HG02970 (cell line): ENCODE measurements around the gene TMEM181.
"Not testable (repeated sequence)": the region's sequence is repeated elsewhere in the genome, so short reads cannot be mapped to it uniquely, and the experiment has no call there.

Source experiments
- ATAC-seq: cut with Tn5 transposase; IDR thresholded peaks from one replicate; pipeline ENCODE4 v1.9.1; 2021; ENCODE audit warnings: mild to moderate bottlenecking, moderate library complexity, moderate number of reproducible peaks; ENCODE audit not compliant: unreplicated experiment, low FRiP score

The TMEM181 gene

GRCh38 chr6:158633127-158633526, 73.2 kb downstream of the TMEM181 start:
- ATAC-seq, result no peak

GRCh38 chr6:158634695-158635426, 75.0 kb downstream of the TMEM181 start:
- no peak for ATAC-seq

DNA sequence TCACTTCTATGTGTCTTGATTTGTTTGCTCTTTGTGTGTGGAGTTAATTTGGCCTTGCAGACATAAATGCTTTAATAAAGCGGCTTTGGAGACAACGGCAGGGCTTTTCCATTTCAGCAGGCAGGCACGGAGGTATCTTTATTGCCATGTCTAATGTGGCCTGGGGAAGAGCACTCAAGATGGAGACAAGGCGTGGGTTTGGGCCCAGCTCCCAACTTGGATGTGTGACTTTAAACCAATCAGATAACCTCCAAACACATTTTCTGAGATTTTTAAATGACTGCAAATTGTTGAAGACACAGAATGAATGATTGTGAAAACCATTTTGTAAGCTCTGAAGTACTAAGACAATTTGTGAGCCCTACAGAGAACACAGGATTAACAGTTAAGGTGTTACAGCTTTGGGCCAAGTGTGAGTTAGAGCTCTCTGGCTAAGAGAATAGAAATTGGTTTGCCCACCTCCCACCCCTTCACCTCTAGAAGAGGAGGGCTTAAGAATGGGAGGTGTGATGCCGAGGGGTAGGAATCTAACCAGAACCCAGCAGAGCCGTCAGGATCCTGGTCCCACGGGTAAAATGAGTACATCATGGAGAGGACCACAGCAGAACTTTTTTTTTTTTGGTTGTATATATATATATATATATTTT, 75.7 kb downstream of the TMEM181 start:
- no peak for ATAC-seq

GRCh38 chr6:158636778-158637177, 76.9 kb downstream of the TMEM181 start:
- no peak for ATAC-seq

DNA sequence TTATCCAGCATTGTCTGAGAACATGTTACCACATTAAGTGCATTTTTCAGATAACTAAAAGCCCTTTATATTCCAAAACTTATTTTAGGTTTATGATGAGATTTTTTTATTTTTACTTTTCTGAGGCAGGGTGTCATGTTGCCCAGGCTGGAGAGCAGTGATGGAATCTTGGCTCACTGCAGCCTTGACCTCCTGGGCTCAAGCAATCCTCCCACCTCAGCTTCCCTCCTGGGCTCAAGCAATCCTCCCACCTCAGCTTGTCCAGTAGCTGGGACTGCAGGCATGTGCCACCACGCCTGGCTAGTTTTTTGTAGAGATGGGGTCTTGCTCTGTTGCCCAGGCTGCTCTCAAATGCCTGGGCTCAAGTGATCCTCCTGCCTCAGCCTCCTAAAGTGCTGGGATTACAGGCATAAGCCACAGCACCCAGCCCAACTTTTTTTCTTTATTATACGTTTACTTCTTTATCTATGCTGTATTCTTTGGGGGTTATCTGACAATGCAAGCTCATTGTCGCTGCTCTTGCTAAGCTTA, 78.5 kb downstream of the TMEM181 start:
- no peak for ATAC-seq

- ATAC-seq, result no peak
These were observed 79.2 kb downstream of the TMEM181 start for GRCh38 chr6:158639056-158639455.

DNA sequence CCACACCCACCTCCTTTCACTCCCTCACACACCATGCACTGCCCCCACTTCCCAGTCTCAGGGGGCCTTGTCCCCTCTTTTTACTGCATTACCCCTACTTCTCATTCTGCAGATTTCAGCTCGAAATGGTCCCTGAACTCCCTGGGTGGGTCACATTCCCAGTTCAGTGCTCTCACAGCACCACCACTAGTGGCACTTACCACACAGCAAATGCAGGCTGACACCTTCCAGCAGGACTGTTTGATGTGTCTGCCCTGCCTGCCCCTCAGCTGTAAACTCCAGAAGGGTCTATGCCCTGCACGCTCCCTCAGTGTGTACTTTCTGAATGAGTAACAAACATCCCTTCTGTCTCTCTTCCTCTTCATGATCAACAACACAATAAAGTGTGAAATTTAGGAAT, 80.6 kb downstream of the TMEM181 start:
- ATAC-seq, result no peak

DNA sequence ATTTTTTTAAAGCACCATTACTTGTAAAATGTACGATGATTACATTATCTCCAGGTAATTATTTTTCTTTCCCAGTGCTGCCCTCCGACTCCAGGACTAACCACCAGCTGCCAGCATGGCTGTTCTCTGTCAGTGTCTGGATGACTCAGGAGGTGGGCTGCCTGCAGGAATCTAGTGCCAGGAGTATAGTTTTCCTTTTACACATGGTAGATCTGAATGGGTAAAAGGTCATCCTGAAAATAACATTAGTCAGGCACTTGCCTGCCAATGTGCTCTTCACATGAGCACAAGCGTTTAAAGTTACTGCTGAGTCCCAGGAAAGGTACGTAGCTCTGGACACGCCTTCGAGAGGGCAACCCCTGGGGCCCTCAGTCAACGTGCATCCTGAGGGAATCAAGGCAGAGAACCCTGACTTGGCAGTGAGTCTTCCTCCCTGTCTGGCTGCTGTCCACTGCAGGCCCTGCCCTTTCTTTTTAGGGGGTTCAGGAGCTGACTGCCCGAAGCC, 82.3 kb downstream of the TMEM181 start:
- ATAC-seq, result no peak

GRCh38 chr6:158643836-158644230, 83.9 kb downstream of the TMEM181 start:
- no peak for ATAC-seq

GRCh38 chr6:158644231-158645063, 84.6 kb downstream of the TMEM181 start, which contains the start of gene DYNLT1:
DYNLT1 (minus strand) TSS chr6:158644743; CDS start chr6:158644708, 35 bp downstream.
- peak; percentile 71 for ATAC-seq

DNA sequence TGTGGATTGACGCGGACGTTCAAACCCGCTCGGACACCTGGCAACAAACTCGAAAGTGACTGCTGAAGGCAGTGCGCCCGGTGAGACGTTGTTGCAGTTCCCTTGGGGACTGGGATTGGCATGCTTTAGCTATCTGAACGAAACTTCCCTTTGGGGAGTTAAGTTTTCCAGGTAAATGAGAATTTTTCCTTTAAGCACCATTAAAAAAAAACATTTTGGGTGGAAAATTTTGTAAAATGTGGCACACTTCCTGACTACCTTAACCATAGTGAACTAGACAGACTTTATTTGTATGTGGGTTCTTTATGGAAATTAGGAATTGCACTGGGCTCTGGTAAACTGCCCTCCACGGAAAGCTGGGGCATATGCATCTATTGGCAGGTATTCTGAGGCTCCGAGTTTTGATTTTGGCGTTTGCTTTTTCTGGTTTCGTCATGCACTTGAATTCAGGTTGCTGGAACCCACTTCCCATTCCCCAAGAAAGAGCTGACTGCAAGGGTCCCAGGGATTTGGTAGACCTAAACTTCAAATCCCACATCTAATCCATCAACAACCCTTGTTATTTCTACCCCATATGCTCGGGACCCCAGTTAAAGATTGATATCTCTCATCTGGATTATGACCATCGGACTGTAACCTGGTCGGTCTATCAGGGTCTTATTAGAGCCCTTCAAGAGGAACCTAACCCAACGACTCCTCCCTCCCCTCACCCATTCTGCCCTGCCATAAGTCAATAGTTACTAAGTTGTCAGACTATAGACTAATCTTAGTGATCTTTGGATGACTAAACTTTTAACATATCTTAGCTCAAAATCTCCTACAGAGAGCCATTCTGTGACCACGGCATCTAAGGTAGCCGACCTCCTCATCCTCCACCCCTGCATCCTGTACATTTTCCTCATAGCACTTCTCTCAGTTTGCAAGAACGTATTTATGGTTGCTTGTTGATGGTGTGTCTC, 85.5 kb downstream of the TMEM181 start:
- no peak for ATAC-seq

DNA sequence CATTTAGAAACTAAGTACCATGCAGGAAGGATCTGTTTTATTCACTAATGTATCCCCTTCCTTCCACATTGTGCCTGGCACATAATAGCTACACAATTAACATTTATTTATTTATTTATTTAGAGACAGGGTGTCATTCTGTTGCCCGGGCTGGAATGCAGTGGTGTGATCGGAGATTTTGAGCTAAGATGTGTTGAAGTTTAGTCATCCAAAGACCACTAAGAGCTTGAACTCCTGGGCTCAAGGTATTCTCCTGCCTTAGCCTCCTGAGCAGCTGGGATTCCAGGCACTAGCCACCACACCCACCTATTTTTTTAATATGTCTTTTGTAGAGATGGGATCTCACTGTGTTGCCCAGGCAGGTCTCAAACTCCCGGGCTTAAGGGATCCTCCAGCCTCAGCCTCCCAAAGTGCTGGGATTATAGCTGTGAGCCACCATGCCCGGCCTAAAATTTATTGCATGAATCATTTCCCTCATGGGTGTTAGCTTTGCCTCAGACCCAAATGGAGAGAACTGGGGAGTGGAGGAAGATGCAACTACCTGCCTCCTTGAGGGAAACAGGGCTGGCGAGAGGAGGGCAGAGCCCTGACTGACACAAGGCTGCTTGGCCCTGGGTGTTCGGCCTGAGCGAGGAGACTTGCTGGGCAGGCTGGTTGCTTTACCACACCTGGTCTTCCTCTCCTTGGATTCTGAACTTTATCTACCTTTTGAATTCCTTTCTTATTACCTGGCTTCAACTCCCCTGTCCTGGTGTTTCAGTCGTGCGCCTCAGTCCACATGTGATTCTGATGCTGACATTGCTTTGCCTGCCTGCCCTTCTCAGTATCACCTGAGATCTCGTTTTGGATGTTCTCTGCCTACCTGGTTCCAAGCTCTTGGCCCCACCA, 86.4 kb downstream of the TMEM181 start:
- no peak for ATAC-seq

- no peak for ATAC-seq
These were observed 87.6 kb downstream of the TMEM181 start for GRCh38 chr6:158647501-158647900.

GRCh38 chr6:158648682-158649131, 88.8 kb downstream of the TMEM181 start:
- ATAC-seq, result no peak

GRCh38 chr6:158649289-158650143, 89.6 kb downstream of the TMEM181 start, which contains the start of gene SYTL3:
SYTL3 (plus strand) TSS chr6:158650054; CDS start chr6:158663269, 13,215 bp downstream.
- peak; percentile 34 for ATAC-seq

- ATAC-seq, result not testable (repeated sequence)
These were observed 92.3 kb downstream of the TMEM181 start for GRCh38 chr6:158651981-158652737.
